Measurements from ENCODE around the gene PLEKHF1.

- TF ChIP-seq EZH2 (IDR thresholded peaks at IDR 0.05; ENCODE audit: insufficient read depth, poor library complexity, severe bottlenecking) (no peak), EZH2phosphoT487 (IDR thresholded peaks at IDR 0.05; ENCODE audit: insufficient read depth, low read depth) (no peak)
Measured at GRCh38 chr19:29660835-29661234, 4.4 kb upstream of the PLEKHF1 start.

Measured in GM23248 (cell line).